Kasumi-1 (cell line): ENCODE results near the gene HGFAC.

Experiments used
- DNase-seq, 2 experiments: peaks; one replicate each; lab custom pipeline; 2025; lab: John Stamatoyannopoulos, UW

Gene HGFAC

DNA sequence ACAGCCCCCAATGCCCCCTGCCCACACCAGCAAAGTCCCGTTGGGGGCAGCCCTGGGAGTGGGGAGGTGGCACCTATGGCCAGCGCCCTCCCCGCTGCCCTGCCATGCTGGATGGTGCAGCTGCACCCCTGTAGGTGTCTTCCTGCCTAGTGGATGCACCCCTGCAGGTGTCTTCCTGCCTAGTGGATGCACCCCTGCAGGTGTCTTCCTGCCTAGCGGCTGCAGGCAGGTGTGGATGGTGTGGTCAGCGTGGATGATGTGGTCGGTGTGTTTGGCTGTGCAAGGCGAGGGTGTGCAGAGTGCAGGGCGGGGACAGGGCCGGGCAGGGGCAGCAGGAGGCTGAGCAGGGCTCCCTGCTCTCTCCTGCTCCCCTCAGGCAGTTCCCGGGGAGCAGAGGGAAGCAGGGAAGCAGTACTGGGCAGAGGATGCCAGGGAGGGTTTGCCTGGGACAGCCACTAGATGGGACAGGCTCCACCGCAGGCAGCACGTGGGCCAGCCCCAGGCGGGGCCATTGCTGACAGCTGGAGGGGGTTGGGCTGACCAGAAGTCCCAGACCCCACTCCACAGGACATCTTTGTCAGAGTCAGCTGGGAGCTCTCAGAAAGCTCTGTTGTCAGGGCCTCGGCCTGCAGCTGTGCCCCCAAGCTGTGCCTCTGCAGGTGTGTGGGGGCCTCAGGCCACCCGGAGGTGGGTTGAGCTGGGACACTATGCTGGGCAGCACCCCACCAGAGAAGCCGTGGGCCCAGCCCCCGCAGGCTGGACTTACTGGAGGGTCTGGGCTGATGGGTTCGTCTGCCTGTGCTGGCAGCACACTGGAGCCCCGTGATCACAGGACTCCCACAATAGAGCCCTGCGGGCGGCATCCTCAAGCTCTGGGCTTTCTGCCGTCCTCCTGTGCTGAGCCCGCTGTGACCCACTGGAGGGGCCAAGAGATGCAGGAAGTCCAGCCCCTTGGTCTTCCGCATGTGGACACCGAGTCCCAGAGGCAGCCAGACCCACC, 45.1 kb downstream of the HGFAC start:
- no peak for DNase-seq

DNA sequence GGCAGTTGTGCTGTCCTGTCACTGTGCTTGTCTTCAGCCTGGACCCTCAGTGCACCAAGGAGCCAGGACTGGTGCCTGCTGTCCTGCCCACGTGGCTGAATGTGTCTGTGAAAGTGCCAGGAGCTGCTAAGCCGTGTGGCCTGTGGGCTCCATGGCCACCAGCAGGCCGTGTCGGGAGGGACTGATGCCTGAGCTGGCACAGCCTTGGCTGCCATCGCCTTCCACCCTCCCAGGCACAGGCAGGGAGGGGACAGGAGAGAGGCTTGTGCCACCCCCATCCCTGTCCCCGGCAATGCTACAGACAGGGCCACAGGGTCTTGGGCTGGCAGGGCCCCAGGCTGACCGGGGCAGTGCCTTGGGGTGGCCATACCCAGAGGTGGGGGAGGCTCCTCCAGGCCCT, 46.1 kb downstream of the HGFAC start:
- DNase-seq, result no peak

DNA sequence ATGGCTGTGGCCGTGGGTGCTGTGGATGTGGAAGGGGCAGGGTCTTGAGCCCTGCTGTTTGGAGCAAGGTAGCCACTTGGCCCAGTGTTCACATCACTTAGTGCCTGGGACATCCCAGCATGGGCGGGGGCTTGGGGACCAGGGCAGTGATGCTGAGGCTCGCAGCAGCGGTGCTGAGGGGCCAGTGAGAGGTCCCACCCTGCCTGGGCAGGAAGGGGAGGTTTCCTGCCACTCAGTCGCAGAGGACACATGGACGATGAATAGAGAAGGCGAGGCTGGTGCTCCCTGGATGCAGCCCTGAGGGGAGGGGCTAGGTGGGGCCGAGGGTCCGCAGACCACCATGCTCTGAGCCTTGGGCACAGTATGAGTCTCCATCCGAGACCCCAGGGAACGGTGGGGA, 47.1 kb downstream of the HGFAC start:
- no peak for DNase-seq

DNA sequence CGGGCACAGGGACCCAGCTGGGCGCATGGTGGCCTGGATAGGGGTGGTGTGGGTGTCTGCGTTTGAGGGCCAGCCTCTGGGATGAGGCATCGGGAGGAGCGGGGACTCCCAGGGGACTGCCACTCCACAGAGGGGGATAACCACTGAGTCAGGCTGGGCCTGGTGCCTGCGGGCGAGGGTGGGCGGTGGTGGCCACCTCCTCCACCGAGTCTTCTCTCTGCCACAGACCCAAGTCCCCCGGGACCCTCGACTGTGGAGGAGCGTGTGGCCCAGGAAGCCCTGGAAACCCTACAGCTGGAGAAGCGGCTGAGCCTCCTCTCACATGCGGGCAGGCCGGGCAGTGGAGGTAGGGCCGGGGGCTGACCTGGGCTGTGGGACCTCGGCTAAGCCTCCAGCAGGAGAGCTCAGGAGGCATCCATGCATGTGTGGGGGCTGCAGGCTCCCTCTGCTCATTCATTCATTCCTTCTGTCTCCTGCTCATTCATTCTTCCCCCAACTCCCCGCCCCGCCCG, 47.7 kb downstream of the HGFAC start:
- no peak for DNase-seq

DNA sequence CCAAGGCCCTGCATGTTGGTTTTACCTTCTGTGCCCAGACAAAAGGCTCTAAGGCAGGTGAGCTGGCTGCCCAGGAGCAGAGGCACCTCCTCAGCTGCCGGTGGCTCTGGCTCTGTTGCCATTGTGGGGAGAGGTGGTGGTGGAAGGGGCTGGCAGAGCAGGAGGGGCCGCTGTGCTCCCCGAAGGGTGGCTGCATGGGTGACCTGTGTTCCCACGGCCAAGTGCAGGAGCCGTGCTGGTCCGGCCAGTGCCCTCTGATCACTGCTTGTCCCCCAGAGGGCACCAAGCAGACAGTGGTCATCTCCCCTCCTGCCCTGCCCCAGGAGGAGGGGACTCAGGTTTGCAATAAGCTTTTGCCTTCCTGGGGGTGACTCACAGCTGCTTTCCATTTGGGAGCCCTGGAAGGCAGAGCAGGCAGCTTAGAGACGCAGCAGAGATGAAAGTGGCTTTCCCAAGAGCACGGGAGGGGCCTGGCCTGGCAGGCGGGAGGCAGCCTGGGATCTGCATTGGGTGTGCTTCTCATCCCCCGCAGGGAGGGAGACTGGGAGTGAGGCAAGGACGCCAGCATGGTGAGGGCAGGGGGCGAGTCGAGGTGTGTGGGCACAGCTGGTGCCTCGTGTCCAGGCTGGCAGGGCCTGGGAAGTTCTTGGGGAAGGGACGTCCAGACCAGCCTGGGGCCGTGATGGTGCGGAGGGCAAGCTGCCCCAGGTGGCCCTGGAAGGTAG, 50.1 kb downstream of the HGFAC start:
- DNase-seq, result no peak

DNA sequence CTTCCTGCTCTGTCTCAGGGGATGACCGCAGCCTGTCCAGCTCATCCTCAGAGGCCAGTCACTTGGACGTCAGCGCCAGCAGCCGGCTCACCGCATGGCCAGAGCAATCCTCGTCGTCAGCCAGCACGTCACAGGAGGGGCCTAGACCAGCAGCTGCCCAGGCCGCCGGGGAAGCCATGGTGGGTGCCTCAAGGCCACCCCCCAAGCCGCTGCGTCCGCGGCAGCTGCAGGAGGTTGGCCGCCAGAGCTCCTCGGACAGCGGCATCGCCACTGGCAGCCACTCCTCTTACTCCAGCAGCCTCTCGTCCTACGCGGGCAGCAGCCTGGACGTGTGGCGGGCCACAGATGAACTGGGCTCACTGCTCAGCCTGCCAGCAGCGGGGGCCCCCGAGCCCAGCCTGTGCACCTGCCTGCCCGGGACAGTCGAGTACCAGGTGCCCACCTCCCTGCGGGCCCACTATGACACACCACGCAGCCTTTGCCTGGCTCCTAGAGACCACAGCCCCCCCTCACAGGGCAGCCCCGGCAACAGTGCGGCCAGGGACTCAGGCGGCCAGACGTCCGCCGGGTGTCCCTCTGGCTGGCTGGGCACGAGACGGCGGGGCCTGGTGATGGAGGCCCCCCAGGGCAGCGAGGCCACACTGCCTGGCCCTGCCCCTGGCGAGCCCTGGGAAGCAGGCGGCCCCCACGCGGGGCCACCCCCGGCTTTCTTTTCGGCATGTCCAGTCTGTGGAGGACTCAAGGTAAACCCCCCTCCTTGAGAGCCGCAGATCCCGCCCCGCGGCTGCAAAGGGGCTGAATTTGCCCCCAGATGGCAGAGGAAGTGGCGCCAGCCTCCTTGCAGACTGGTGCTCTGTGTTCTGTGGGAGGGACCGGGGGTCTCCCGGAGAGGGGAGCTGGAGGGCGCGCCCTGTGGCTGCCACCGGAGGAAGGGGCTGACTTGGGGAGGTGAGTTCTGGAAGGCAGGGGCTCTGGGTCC, 51.3 kb downstream of the HGFAC start:
- DNase-seq, result no peak

DNA sequence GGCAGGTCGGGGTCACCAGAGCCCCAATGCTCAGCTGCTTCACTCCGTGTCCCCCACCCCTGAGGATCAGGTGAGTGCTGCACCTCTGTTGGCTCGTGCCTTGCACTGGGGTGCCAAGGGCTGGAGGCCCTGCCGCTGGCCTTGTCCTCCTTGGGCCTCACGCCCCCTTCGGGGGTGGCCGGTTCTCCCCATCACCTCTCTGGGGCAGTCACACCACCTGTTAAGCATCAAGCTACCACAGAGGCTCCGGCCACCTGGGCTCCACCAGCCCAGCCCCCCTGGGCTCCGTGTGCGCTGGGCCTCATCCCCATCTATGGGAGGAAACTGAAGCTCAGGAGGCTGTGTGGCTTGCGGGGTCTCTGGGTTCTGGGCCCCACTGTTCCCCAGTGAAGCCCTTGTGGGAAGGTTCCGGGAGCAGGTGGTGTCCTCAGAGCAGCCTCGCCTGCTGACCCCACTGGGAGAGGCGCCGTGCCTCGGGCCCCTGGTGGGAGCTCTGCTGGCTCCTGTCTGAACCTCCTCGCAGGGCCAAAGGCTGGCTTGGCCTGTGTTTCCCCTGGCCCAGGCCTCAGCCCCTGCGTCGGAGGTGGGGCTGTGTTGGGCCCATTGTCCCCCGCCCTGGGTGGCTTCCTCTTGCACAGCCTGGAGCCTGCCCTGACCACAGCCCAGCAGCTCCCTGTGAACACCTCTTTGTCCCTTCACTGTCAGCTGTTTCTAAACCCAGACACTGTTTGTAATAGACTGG, 52.1 kb downstream of the HGFAC start:
- DNase-seq, result no peak

DNA sequence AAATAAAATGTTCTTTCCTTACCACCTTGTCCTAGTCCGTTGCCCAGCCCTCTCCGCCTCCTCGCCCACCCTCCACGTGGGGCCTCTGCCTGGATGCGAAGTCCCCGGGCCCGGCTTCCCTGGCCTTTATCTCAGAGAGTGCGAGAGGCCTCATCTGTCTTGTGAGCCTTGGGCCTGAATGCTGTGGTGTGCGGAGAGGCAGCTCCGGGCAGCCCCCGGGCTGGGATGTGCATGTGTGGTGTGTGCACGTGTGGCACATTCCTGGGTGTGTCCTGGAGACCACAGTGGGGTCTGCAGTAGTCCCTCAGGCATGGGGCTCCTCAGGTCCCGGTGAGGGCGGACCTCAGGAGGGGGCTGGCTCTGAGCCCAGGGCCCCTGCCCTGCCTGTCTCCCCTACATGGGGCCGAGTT, 52.7 kb downstream of the HGFAC start:
- DNase-seq, result no peak

DNA sequence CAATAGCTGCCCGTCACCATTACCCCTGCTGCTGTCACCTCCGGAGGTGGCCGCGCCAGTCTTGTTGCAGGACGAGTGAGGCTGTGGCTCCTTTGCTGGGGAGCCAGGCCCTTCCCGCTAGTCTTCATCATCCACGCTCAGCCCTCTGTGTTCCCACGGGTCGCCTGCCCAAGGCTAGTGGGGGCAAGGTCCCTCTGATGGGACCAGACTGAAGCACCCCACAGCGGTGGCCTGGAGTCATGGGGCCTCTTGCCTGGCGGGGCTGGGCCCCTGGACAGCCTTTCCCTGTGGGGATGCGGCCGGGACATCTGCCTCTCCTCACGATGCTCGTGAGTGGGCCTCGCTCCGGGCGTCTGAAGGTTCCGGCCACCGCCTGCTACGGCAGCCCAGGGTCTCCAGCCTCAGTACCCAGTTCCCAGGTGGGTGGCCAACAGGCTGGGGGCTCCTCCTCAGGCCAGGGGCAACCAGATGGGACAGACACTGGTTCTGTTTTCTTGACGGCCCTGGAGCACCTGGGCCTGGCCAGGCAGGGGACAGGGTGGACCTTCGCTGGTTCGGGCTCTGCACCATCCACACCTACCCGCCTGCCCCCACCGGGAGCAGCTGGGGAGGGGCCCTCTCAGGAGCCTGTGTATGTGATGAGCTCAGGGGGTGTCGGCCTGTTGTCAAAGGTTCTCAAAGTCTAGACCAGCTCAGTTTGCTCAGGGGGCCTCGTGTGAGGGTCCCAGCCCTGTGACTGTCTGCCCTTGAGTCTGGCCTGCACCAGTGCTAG, 53.6 kb downstream of the HGFAC start:
- DNase-seq, result no peak

DNA sequence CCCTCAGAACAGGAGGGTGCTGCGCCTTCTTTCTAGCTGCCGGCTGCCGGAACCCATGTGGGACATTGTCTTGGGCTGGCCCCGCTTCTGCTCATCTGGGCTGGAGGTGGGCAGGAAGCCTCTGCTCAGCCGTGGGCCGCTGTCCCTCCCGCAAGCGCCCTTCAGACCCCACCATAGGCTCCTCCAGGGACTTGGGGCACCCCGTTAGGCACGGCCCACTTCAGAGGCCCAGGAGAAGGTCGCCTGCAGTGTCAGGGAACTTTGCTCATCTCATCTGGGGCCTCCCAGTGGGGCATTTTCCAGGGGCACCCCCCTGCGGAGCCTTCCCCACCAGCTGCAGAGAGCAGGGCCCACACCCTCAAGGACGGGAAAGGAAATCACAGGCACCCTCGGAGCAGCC, 54.3 kb downstream of the HGFAC start:
- no peak for DNase-seq

DNA sequence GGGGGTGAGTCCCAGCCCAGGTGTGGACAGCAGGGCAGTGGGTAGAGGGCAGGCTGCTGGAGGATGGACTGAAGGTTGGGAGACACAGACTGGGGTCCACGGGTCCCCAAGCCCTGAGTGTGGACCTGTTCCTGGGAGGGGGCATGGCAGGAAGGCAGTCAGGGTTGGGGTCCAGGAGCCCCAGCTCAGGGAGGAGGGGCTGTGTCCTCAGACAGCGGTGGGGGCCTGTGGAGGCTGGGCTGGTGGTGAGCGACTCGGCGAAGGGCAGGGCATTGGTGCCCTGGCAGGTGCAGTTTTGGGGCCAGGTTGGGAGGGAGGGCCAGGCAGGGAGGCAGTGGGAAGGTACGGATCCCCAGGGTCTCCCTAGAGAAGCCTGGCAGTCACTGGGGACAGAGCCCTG, 55.3 kb downstream of the HGFAC start:
- DNase-seq, result no peak

DNA sequence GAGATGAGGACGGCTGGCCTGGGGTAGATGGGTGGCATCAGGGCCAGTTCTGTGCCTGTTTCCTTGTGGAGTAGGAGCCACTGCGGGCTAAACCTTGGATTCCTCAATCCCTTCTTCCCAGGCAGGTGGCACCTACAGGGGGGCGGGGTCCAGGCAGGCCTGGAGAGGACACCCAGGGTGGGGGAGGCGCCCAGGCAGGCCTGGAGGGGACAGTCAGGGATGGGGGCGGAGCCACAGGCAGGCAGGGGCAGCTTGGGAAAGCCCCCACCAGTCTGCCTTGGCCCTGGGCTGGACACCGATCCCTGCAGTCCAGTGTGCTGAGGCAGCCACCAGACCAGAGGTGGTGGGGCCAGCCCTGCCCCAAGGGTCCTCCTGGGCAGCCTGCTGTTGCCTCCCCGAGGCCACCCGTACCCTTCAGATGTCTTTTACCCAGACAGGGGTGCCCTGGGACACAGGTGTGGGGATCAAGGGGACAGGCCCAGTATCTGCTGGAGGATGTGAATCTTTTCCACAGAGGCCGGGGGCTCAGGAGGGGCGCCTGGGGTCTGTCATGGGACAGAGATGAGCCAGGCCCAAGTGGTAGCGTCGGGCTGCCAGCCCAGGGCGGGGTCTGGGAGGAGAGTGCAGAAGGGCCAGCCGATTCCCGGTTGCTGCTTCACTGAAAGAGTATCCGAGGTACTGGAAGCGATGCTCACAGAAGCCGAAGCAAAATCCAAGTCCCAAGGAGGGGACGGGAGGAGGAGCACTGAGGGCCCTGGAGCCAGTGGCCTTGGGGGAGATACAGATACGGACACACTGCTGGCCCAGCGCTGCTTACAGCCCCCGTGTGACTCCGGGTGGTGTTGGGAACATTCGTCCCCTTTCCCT, 56.0 kb downstream of the HGFAC start:
- no peak for DNase-seq

DNA sequence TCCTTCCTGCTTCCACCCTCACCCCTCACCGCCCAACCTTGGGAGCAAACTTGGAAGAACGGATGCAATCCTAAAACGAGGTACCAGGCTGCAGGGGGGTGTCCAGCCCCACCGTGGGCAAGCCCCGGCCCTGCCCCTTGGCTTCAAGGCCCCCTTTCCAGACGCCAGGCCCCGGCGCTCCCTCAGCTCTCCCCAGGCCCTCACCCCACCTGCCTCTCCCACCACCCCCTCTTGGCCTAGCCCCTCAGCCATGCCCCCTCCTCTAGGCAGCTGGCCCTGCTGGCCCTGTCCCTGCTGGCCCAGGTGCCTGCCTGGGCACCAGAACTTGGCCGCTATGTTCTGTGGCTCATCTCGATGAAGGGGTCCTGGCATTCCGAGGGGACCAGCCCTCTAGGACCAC, 56.6 kb downstream of the HGFAC start:
- no peak for DNase-seq
